CD4-positive, alpha-beta T cell treated with Interleukin-4 for 1 hour (primary cell): Measurements from ENCODE around the gene ARPP21.

Source experiments
- DNase-seq, 2 donors: peaks; one replicate each; pipeline ENCODE4 v3.0.0-alpha.2; 2020 to 2022

The ARPP21 gene

GRCh38 chr3:35737934-35738706, 98.8 kb downstream of the ARPP21 start:
- no peak for DNase-seq

- DNase-seq: no peak
Measured at GRCh38 chr3:35739181-35739809, 100.0 kb downstream of the ARPP21 start.

GRCh38 chr3:35739964-35740527, 100.7 kb downstream of the ARPP21 start:
- no peak for DNase-seq

DNA sequence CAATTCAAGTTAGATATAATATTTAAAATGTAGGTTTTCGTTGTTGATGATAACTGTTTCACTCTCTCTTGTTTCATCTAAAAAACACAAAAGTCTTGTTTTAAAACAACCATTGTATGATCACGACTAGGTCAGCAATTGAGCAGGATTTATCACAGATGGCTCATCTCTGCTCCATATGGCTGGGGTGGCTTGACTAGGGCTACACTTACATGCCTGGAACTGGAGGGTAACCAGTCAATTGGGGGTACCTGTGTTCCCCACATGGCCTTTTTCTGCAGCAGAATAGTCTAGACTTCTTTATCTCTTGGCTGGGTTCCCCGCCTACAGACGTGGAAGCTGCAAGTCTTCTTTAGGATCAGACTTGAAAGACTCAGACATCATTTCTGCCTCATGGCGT, 103.9 kb downstream of the ARPP21 start:
- DNase-seq: no peak

DNA sequence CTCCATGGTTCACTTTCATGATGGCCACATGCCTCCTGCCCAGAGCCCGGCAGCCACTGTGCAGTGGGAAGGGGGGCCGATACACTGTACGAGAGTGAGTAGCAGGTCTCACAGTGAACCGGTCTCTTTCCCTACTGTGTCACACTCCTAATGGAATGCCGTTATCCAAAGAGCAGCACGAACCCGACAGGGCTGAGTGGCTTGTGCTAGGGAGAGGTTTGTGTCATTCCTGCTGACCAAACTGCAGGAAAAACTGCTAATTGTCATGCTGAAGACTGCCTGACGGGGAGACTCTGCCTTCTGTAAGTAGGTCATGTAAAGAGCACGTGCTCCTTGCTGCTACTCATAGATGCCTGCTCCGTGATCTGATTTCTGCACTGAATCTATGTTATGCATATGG, 105.1 kb downstream of the ARPP21 start:
- DNase-seq: no peak

DNA sequence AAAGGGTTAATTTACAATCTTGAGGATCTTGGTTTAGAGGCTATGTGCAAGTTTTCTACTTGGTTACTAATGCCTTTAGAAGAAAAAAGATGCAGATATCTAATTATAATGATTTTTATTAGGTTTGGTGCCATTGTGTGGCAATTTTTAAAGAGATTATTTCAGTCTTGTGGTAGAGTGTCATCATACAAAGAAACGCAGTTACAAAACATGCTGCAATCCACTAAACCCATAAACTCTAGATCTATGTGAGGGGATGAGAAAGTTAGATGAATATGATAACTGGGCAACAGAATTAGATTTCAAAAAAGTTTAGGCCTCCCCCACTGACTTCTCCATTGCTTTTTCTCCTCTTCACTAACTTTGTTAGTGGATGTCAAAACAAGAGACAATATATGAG, 106.0 kb downstream of the ARPP21 start:
- no peak for DNase-seq

- no peak for DNase-seq
Measured at GRCh38 chr3:35745802-35746484, 106.6 kb downstream of the ARPP21 start.

DNA sequence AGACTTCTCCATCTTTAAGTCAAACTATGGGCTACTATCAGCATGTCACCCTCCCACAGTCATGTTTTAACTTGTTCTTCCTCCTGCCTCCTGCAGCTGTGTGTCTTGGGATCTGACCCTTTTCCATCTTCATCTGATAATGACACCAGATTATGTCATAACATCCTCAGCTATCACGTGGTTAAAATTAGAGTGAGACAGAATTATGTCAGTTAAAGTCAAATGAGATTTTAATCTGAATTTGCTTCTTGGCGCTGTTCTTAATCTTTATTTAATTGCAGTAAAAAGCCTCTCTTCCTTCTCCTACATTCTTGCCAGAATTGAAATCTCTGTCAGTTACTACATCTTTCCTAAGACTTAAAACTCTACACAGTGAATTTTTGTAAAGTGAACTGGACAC, 107.2 kb downstream of the ARPP21 start:
- no peak for DNase-seq

- DNase-seq: no peak
Measured at GRCh38 chr3:35748144-35748543, 108.8 kb downstream of the ARPP21 start.

GRCh38 chr3:35751207-35751606, 111.9 kb downstream of the ARPP21 start:
- no peak for DNase-seq

GRCh38 chr3:35757991-35758757, 118.8 kb downstream of the ARPP21 start:
- DNase-seq: no peak

DNA sequence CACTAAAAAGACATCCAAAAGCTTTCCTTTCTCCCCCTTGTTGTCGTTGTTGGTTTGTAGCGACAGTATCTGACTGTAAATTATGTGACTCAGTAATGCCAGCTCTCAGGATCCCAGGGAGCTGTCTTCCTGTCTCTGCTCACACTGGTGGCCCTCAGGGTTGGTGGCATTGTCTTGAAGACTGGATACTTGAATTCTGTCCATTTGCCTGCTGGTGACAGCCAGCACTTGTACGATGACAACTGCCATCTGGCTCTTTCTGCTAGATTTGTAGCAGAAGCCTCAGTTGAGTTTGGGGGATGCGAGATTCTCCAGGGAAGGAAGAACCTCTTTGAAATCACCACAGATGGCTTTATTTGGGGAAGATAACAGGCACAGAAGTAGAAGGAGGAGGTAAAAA, 120.8 kb downstream of the ARPP21 start:
- no peak for DNase-seq

GRCh38 chr3:35761311-35761710, 122.0 kb downstream of the ARPP21 start:
- no peak for DNase-seq

DNA sequence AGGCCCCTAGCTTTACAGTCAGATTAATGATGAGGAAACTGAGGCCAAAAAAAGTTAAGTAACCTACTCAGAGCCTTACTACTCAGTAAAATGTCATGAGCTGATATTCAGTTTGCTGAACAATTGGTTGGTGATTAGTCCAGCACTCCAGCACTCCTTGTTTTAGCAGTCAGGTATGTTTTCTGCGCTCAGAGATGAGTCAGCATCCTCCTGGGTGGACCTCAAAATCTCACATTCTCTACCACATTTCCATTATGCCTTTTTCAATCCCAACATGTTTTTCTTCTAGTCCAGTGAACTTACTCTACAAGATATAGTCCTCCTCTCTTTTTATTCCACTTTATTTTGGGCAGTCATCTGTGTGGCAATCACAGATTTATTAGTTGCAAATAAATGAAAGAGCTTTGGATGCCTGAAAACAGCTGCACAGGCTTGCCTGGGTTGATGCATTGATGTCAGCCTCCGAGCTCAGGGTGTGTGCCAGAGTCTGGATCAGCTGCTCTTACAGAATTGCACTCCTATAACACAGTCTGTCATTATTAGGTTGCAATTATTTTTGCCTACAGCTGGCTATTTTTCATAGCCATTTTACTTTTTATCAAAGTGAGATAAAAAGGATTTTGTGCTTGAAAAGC, 133.2 kb downstream of the ARPP21 start:
- DNase-seq: no peak

DNA sequence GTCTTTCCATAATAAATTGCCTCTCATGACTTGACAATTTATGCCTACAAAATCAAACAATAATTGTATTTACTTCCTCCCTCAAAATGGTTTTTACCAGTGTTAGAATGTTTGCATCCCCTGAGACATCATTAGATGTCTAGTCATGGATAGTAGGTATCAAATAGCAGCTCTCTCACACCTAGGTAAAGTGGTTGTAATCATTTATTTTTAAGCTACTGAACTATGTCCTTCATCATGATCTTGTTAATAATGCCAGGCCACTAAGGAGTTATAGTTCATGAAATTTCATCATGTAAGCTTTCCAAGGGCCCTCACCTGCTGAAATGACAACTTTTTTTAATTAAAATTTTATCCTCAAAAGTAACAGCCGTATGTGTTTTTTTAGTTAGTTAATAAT, 134.1 kb downstream of the ARPP21 start:
- DNase-seq: no peak

- DNase-seq: no peak
Measured at GRCh38 chr3:35776346-35776745, 137.0 kb downstream of the ARPP21 start.

GRCh38 chr3:35777065-35777464, 137.7 kb downstream of the ARPP21 start:
- no peak for DNase-seq

DNA sequence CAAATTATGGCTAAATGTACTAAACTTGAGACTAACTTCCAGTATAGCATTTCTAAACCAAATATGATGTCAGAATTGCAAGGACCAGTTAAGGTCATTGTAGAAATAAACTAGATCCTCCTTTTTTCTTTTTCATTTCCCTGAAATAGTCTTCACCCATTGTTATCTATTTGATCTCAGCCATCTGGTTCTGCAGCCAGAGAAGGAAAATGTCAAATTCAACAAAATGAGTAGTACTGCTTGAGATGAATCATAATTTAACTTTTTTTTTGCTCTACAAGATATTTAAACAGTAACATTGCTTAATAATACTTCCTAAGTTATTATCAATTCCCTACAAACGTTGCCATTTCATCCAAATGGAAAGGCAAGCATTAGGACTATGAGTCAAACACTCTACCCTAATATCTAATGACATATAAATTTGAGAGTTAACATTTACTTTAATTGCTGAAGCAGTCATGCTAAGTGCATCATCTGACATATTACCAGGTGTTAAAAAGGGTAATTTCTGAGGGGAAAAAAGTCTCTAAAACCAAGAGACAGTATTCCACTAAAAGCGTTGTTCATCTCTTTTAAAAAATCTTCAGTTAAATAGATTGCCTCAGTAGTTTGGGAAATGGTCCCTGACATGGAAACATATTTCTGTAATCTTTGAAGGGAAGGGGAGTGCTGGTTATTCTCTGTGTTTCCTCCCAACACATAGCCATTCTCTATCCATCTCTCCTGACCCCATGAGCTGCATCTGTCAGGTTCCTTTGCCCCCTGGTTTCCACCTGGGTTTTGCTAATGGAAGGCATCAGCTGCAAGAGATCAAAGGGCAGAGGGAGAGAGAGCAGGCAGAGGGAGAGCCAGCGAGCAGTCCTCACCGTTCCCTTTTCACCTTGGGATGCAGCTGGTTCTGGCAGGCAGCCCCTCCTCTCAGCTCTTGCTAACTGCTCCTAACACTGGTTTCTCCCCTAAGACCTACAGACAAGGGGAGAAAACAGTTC, 138.5 kb downstream of the ARPP21 start:
- DNase-seq: no peak

DNA sequence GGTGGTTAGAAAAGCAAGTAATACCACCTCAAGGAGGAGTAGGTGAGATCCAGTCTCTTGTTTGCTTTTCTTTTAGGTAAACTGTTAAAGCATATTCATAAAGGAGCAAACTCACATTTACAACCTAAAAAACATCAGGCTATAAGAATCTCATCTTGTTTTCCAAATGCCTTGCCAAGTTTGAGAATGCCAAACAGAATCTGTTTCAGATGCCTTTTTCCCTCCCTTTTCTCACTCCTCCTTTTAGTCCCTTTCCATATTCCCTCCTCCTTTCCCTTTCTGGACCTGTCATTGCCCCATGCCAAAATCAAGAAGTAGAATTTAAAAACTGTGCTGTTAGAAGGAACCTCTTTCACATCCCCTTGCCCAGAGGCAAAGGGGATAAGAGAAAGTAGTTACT, 140.3 kb downstream of the ARPP21 start:
- no peak for DNase-seq

DNA sequence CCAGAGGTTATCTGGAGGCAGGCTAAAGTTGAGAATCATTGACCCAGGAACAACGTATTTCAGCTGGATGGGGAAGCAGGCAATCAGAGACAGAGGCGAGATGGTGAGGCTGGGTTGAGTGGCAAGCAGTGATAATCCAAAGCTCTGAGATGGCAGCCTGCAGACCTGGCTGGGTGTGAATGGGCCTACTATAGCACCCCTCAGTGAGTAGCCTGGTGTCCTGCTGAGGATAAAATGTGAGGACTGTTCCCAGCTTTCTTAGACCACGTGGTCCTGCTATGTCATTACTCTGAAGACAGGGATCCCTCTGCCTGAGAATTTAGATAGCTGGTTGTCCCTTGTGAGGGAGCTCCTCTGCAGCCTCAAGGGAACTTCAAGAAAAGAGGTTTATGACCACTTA, 141.5 kb downstream of the ARPP21 start:
- no peak for DNase-seq

DNA sequence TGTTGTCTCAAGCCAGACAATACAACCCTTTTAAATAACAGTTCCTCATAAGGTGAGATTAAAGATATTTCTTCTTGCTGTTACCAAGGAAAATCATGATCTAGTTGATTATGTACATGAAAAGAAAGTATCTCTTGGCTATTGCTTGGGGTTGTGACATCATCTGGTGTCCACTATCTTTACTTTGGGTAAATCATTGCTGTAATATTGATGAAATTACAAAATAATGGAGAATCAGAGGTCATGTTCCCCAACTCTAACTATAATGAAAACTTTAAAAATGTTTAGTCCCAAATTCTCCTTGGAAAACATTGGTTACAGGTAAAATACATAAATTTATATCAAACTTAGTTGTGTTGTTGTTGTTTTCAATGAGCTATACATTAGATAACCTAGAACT, 142.2 kb downstream of the ARPP21 start:
- DNase-seq: no peak
